ENCODE results near the gene TEX19. TPM values are rescaled to one million over a fixed set of nuclear protein-coding genes. Genes with fewer than 3 reads are reported as not detected.

Gene TEX19
- total and polyA plus RNA-seq, 2 experiments from 2014 or later, result 0.10 to 0.66 TPM

DNA sequence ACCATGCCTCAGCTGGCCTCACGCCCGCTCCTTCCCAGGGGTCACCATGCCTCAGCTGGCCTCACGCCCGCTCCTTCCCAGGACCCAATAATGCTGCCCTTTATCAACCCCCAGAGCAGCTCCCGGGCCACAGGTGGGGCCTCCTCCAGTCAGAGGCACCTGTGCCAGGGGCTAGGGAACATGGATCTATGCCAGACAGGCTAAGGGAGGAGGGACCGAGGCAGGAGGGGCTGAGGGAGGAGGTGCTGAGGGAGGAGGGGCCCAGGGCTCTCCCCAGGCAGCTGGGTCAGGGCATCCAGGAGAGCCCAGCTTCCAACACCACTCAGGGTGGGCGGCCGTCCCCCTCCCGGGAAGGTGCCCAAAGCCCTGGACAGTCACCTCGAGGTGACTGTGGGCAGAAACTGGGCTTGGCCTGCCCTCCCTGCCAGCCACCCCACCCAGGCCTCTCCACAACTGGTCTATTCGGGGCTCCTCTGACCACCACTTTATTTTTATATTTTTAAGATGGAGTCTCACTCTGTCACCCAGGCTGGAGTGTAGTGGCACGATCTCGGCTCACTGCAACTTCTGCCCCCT, 31.9 kb downstream of the TEX19 start:
- ATAC-seq, result no peak
- no peaks in the 10 kb centered on the region for H3K9me2 ChIP-seq (ENCODE audit: insufficient read depth)
- no peaks in the 10 kb centered on the region for H3K79me2 ChIP-seq (replicated peaks; ENCODE audit: insufficient read depth)
- H3K36me3 ChIP-seq (ENCODE audit: insufficient read depth), result no peaks in the 10 kb centered on the region
- H3K27ac Mint-ChIP-seq, result no peak overlapping the region
- no peak for DNase-seq (ENCODE audit: low spot score)
- no peaks in the 10 kb centered on the region; the same call in 1 of the 2 replicates for H4K20me1 ChIP-seq (replicated peaks; ENCODE audit: insufficient read depth)
- no peak overlapping the region for H3K4me2 ChIP-seq
- no peak for TF ChIP-seq JUNB (IDR thresholded peaks at IDR 0.05; ENCODE audit: unreplicated experiment)
- no peak for TF ChIP-seq EZH2phosphoT487 (IDR thresholded peaks at IDR 0.05; ENCODE audit: unreplicated experiment)
- no peak for TF ChIP-seq CREB1 (CRISPR knock-in tag; IDR thresholded peaks at IDR 0.05; ENCODE audit: low read depth)
- TF ChIP-seq EZH2 (IDR thresholded peaks at IDR 0.05; ENCODE audit: low read depth, unreplicated experiment), result no peak
- TF ChIP-seq, protein P1, sequence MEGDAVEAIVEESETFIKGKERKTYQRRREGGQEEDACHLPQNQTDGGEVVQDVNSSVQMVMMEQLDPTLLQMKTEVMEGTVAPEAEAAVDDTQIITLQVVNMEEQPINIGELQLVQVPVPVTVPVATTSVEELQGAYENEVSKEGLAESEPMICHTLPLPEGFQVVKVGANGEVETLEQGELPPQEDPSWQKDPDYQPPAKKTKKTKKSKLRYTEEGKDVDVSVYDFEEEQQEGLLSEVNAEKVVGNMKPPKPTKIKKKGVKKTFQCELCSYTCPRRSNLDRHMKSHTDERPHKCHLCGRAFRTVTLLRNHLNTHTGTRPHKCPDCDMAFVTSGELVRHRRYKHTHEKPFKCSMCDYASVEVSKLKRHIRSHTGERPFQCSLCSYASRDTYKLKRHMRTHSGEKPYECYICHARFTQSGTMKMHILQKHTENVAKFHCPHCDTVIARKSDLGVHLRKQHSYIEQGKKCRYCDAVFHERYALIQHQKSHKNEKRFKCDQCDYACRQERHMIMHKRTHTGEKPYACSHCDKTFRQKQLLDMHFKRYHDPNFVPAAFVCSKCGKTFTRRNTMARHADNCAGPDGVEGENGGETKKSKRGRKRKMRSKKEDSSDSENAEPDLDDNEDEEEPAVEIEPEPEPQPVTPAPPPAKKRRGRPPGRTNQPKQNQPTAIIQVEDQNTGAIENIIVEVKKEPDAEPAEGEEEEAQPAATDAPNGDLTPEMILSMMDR (conservative IDR thresholded peaks at IDR 0.05; ENCODE audit: low read depth in 2 of 2), result no peak
- no peak for TF ChIP-seq NANOG (IDR thresholded peaks at IDR 0.05; ENCODE audit: borderline replicate concordance)
- TF ChIP-seq STAT1 (IDR thresholded peaks at IDR 0.05; ENCODE audit: unreplicated experiment), result no peak
- TF ChIP-seq, protein P2, sequence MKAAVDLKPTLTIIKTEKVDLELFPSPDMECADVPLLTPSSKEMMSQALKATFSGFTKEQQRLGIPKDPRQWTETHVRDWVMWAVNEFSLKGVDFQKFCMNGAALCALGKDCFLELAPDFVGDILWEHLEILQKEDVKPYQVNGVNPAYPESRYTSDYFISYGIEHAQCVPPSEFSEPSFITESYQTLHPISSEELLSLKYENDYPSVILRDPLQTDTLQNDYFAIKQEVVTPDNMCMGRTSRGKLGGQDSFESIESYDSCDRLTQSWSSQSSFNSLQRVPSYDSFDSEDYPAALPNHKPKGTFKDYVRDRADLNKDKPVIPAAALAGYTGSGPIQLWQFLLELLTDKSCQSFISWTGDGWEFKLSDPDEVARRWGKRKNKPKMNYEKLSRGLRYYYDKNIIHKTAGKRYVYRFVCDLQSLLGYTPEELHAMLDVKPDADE (IDR thresholded peaks at IDR 0.05), result no peak
- TF ChIP-seq ZNF331 (CRISPR knock-in tag; IDR thresholded peaks at IDR 0.05; ENCODE audit: low read depth), result no peak
- no peak for TF ChIP-seq POLR2AphosphoS5 (IDR thresholded peaks at IDR 0.05; ENCODE audit: low read depth)
- TF ChIP-seq, protein P3, sequence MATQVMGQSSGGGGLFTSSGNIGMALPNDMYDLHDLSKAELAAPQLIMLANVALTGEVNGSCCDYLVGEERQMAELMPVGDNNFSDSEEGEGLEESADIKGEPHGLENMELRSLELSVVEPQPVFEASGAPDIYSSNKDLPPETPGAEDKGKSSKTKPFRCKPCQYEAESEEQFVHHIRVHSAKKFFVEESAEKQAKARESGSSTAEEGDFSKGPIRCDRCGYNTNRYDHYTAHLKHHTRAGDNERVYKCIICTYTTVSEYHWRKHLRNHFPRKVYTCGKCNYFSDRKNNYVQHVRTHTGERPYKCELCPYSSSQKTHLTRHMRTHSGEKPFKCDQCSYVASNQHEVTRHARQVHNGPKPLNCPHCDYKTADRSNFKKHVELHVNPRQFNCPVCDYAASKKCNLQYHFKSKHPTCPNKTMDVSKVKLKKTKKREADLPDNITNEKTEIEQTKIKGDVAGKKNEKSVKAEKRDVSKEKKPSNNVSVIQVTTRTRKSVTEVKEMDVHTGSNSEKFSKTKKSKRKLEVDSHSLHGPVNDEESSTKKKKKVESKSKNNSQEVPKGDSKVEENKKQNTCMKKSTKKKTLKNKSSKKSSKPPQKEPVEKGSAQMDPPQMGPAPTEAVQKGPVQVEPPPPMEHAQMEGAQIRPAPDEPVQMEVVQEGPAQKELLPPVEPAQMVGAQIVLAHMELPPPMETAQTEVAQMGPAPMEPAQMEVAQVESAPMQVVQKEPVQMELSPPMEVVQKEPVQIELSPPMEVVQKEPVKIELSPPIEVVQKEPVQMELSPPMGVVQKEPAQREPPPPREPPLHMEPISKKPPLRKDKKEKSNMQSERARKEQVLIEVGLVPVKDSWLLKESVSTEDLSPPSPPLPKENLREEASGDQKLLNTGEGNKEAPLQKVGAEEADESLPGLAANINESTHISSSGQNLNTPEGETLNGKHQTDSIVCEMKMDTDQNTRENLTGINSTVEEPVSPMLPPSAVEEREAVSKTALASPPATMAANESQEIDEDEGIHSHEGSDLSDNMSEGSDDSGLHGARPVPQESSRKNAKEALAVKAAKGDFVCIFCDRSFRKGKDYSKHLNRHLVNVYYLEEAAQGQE (IDR thresholded peaks at IDR 0.05; ENCODE audit: unreplicated experiment), result no peak
- TF ChIP-seq ZNF114 (CRISPR knock-in tag; IDR thresholded peaks at IDR 0.05), result no peak
- TF ChIP-seq, protein P4, sequence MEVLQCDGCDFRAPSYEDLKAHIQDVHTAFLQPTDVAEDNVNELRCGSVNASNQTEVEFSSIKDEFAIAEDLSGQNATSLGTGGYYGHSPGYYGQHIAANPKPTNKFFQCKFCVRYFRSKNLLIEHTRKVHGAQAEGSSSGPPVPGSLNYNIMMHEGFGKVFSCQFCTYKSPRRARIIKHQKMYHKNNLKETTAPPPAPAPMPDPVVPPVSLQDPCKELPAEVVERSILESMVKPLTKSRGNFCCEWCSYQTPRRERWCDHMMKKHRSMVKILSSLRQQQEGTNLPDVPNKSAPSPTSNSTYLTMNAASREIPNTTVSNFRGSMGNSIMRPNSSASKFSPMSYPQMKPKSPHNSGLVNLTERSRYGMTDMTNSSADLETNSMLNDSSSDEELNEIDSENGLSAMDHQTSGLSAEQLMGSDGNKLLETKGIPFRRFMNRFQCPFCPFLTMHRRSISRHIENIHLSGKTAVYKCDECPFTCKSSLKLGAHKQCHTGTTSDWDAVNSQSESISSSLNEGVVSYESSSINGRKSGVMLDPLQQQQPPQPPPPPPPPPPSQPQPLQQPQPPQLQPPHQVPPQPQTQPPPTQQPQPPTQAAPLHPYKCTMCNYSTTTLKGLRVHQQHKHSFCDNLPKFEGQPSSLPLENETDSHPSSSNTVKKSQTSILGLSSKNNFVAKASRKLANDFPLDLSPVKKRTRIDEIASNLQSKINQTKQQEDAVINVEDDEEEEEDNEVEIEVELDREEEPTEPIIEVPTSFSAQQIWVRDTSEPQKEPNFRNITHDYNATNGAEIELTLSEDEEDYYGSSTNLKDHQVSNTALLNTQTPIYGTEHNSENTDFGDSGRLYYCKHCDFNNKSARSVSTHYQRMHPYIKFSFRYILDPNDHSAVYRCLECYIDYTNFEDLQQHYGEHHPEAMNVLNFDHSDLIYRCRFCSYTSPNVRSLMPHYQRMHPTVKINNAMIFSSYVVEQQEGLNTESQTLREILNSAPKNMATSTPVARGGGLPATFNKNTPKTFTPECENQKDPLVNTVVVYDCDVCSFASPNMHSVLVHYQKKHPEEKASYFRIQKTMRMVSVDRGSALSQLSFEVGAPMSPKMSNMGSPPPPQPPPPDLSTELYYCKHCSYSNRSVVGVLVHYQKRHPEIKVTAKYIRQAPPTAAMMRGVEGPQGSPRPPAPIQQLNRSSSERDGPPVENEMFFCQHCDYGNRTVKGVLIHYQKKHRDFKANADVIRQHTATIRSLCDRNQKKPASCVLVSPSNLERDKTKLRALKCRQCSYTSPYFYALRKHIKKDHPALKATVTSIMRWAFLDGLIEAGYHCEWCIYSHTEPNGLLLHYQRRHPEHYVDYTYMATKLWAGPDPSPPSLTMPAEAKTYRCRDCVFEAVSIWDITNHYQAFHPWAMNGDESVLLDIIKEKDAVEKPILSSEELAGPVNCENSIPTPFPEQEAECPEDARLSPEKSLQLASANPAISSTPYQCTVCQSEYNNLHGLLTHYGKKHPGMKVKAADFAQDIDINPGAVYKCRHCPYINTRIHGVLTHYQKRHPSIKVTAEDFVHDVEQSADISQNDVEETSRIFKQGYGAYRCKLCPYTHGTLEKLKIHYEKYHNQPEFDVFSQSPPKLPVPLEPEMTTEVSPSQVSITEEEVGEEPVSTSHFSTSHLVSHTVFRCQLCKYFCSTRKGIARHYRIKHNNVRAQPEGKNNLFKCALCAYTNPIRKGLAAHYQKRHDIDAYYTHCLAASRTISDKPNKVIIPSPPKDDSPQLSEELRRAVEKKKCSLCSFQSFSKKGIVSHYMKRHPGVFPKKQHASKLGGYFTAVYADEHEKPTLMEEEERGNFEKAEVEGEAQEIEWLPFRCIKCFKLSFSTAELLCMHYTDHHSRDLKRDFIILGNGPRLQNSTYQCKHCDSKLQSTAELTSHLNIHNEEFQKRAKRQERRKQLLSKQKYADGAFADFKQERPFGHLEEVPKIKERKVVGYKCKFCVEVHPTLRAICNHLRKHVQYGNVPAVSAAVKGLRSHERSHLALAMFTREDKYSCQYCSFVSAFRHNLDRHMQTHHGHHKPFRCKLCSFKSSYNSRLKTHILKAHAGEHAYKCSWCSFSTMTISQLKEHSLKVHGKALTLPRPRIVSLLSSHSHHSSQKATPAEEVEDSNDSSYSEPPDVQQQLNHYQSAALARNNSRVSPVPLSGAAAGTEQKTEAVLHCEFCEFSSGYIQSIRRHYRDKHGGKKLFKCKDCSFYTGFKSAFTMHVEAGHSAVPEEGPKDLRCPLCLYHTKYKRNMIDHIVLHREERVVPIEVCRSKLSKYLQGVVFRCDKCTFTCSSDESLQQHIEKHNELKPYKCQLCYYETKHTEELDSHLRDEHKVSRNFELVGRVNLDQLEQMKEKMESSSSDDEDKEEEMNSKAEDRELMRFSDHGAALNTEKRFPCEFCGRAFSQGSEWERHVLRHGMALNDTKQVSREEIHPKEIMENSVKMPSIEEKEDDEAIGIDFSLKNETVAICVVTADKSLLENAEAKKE (CRISPR knock-in tag; IDR thresholded peaks at IDR 0.05), result no peak
- no peaks in the 10 kb centered on the region; the same call in 2 of the 3 replicates for H3K36me3 Mint-ChIP-seq (ENCODE audit: low read depth)
- peaks cover 14% of the 10 kb centered on the region for H3K27me3 Mint-ChIP-seq (ENCODE audit: insufficient read depth, low read depth, poor library complexity)
- H3F3A ChIP-seq (replicated peaks; ENCODE audit: low read depth), result no peaks in the 10 kb centered on the region
- no peak overlapping the region for H3K27ac ChIP-seq (ENCODE audit: low read depth)
- no peaks in the 10 kb centered on the region for H3K4me1 ChIP-seq (ENCODE audit: insufficient read depth)
- no peaks in the 10 kb centered on the region for H3K27me3 ChIP-seq (ENCODE audit: insufficient read depth)
- no peak overlapping the region for H3K4me3 ChIP-seq
- H3K4me1 Mint-ChIP-seq, result peaks cover 3% of the 10 kb centered on the region; the same call in 1 of the 3 replicates
- H2AFZ ChIP-seq, result no peak overlapping the region
- H3K4me3 Mint-ChIP-seq, result no peak overlapping the region
- H3K9me3 Mint-ChIP-seq, result no peaks in the 10 kb centered on the region

Measured in GM23338 (cell line).